Hepatocyte (in vitro differentiated cells): ENCODE measurements around the gene LTB4R. TPM values are rescaled to one million over a fixed set of nuclear protein-coding genes. Genes with fewer than 3 reads are reported as not detected.
A peak's percentile ranks its signal among the peaks of the same experiment; 100 is the strongest.

Source experiments
- DNase-seq: peaks from one replicate; pipeline ENCODE4 v3.0.0-alpha.2; 2016; ENCODE audit warnings: low spot score
- H2AFZ ChIP-seq: fragments of 200-600 bp; sonication (generic); 2 replicates; pipeline ENCODE4 v1.6.0; 2016; ENCODE audit warnings: antibody characterized with exemption, mild to moderate bottlenecking
- H3K27ac ChIP-seq: fragments of 200-600 bp; sonication (generic); 2 replicates; pipeline ENCODE4 v1.5.1; 2016; ENCODE audit warnings: mild to moderate bottlenecking
- H3K27me3 ChIP-seq: fragments of 200-600 bp; sonication (generic); 2 replicates; pipeline ENCODE4 v1.6.1; 2016
- H3K36me3 ChIP-seq: fragments of 200-600 bp; sonication (generic); replicated peaks from 2 replicates; pipeline ENCODE4 v1.5.1; 2016; ENCODE audit warnings: low read depth; ENCODE audit not compliant: insufficient read depth
- H3K4me1 ChIP-seq: fragments of 200-600 bp; sonication (generic); 2 replicates; pipeline ENCODE4 v1.5.1; 2016; ENCODE audit warnings: mild to moderate bottlenecking, moderate library complexity; ENCODE audit not compliant: insufficient read depth
- H3K4me2 ChIP-seq: fragments of 200-600 bp; sonication (generic); 2 replicates; pipeline ENCODE4 v1.6.0; 2016
- H3K4me3 ChIP-seq: fragments of 200-600 bp; sonication (generic); 2 replicates; pipeline ENCODE4 v1.5.1; 2016; ENCODE audit warnings: mild to moderate bottlenecking
- H3K79me2 ChIP-seq: fragments of 200-600 bp; sonication (generic); 2 replicates; pipeline ENCODE4 v1.6.0; 2017; ENCODE audit warnings: mild to moderate bottlenecking
- H3K9me2 ChIP-seq: fragments of 200-600 bp; sonication (generic); replicated peaks from 2 replicates; pipeline ENCODE4 v1.6.0; 2017; ENCODE audit warnings: mild to moderate bottlenecking; ENCODE audit not compliant: insufficient read depth
- H3K9me3 ChIP-seq: fragments of 200-600 bp; sonication (generic); 2 replicates; pipeline ENCODE4 v1.5.1; 2016; ENCODE audit warnings: low read depth, mild to moderate bottlenecking
- H4K20me1 ChIP-seq: fragments of 200-600 bp; sonication (generic); 2 replicates; pipeline ENCODE4 v1.6.0; 2016; ENCODE audit warnings: mild to moderate bottlenecking; ENCODE audit not compliant: insufficient read depth, poor library complexity, severe bottlenecking
- CTCF ChIP-seq: fragments of 200-600 bp; sonication (generic); IDR thresholded peaks from 2 replicates; pipeline ENCODE4 v1.5.1; 2016; ENCODE audit warnings: antibody characterized with exemption, mild to moderate bottlenecking; ENCODE audit not compliant: poor library complexity
- EZH2 ChIP-seq: fragments of 200-600 bp; sonication (generic); IDR thresholded peaks from 2 replicates; pipeline ENCODE4 v1.6.1; 2016; ENCODE audit warnings: antibody characterized with exemption, mild to moderate bottlenecking, borderline replicate concordance
- EZH2phosphoT487 ChIP-seq: fragments of 200-600 bp; sonication (generic); IDR thresholded peaks from one replicate; pipeline ENCODE4 v1.6.1; 2018; ENCODE audit warnings: antibody characterized with exemption, mild to moderate bottlenecking, low read depth, moderate library complexity; ENCODE audit not compliant: unreplicated experiment, severe bottlenecking
- WGBS: methylation state at CpG from one replicate; pipeline ENCODE4 v1.1.6; 2016; ENCODE audit warnings: low lambda C conversion rate; ENCODE audit errors: missing lambda C conversion rate; 5-methylcytosine and 5-hydroxymethylcytosine counted together
- polyA plus RNA-seq: library from polyadenylated mRNA; unstranded; fragments of >200 nt; fragmentation: Nextera tagmentation; extraction: Ambion mirVana; gene quantifications from 2 replicates; pipeline ENCODE4 v1.2.1, GENCODE V29; 2016
- total RNA-seq: library from RNA; depleted of rRNA; stranded (reverse); fragments of >200 nt; gene quantifications from 2 replicates; pipeline ENCODE4 v1.2.3, GENCODE V29; 2014

Gene LTB4R
- total and polyA plus RNA-seq, 2 experiments from 2014 or later = 3.6 to 5.1 TPM

- H3K27ac ChIP-seq = no peak overlapping the region
- H2AFZ ChIP-seq = no peak overlapping the region
- no peaks in the 10 kb centered on the region for H3K79me2 ChIP-seq
- H3K4me3 ChIP-seq = no peak overlapping the region
- H3K36me3 ChIP-seq = no peaks in the 10 kb centered on the region
- H3K27me3 ChIP-seq = no peaks in the 10 kb centered on the region
- 96% methylated on average over 11 of the region's 11 CpGs for WGBS
- H4K20me1 ChIP-seq = no peaks in the 10 kb centered on the region
- H3K9me3 ChIP-seq = no peaks in the 10 kb centered on the region
- H3K9me2 ChIP-seq = no peaks in the 10 kb centered on the region
- TF ChIP-seq EZH2phosphoT487 = no peak
- no peak for TF ChIP-seq CTCF
- TF ChIP-seq EZH2 = no peak
- no peak overlapping the region for H3K4me2 ChIP-seq
- DNase-seq = no peak
- peaks cover 3% of the 10 kb centered on the region for H3K4me1 ChIP-seq
Observed at GRCh38 chr14:24292118-24292807, 19.0 kb upstream of the LTB4R start.

DNA sequence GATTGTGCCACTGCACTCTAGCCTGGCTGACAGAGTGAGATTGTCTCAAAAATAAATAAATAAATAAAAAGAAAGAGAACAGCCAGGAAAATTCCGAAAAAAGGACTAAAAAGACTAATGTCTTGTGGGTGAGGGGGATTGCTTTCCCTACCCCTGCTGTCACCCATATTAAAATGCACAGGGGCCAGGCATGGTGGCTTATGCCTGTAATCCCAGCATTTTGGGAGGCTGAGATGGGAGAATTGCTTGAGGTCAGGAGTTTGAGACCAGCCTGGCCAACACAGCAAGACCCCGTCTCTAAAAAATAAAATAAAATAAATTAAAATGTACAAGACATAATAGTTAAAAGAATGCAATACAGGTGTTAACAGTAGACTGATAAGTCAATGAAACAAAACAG is 17.8 kb upstream of the LTB4R start:
- peaks cover 9% of the 10 kb centered on the region for H3K4me1 ChIP-seq
- DNase-seq = no peak
- no peaks in the 10 kb centered on the region for H3K9me3 ChIP-seq
- no peak overlapping the region for H3K27ac ChIP-seq
- no peaks in the 10 kb centered on the region for H3K27me3 ChIP-seq
- H3K9me2 ChIP-seq = no peaks in the 10 kb centered on the region
- H4K20me1 ChIP-seq = no peaks in the 10 kb centered on the region
- no peak overlapping the region for H2AFZ ChIP-seq
- no peaks in the 10 kb centered on the region for H3K36me3 ChIP-seq
- 98% methylated on average over 2 of the region's 2 CpGs for WGBS
- TF ChIP-seq EZH2 (no peak), EZH2phosphoT487 (no peak), CTCF (no peak)
- H3K4me3 ChIP-seq = no peak overlapping the region
- H3K79me2 ChIP-seq = peaks cover 7% of the 10 kb centered on the region
- no peak overlapping the region for H3K4me2 ChIP-seq

GRCh38 chr14:24296341-24297157 is 14.8 kb upstream of the LTB4R start:
- peak; percentile 87 for DNase-seq
- H2AFZ ChIP-seq = no peak overlapping the region
- H3K79me2 ChIP-seq = peaks cover 25% of the 10 kb centered on the region
- H3K27me3 ChIP-seq = no peaks in the 10 kb centered on the region
- H3K9me2 ChIP-seq = no peaks in the 10 kb centered on the region
- H3K4me3 ChIP-seq = no peak overlapping the region
- peak overlapping the region; percentile 52 for H3K27ac ChIP-seq
- no peaks in the 10 kb centered on the region for H3K9me3 ChIP-seq
- H4K20me1 ChIP-seq = no peaks in the 10 kb centered on the region
- H3K36me3 ChIP-seq = no peaks in the 10 kb centered on the region
- TF ChIP-seq CTCF (peak; percentile 76), EZH2 (no peak), EZH2phosphoT487 (no peak)
- no peak overlapping the region for H3K4me2 ChIP-seq
- H3K4me1 ChIP-seq = peaks cover 20% of the 10 kb centered on the region
- WGBS = 70% methylated on average over 12 of the region's 12 CpGs
